ENCODE data around the gene CAV2.
"Not testable (repeated sequence)": the region's sequence is repeated elsewhere in the genome, so short reads cannot be mapped to it uniquely, and the experiment has no call there.

The CAV2 gene

GRCh38 chr7:116483271-116483942, 16.1 kb upstream of the CAV2 start:
- TF ChIP-seq CTCF (conservative IDR thresholded peaks at IDR 0.05; ENCODE audit: low read depth, low read length) = no peak
- H3K4me3 ChIP-seq (ENCODE audit: low read depth, low read length) = no peak overlapping the region
- no peak for DNase-seq (ENCODE audit: low read depth)

- DNase-seq (ENCODE audit: low read depth); H3K4me3 ChIP-seq (ENCODE audit: low read depth, low read length): not testable (repeated sequence)
Measured at GRCh38 chr7:116484389-116484788, 15.1 kb upstream of the CAV2 start.

- no peak for DNase-seq (ENCODE audit: low read depth)
- no peak for TF ChIP-seq CTCF (conservative IDR thresholded peaks at IDR 0.05; ENCODE audit: low read depth, low read length)
- H3K4me3 ChIP-seq (ENCODE audit: low read depth, low read length) = no peak overlapping the region
Measured at GRCh38 chr7:116487907-116488521, 11.5 kb upstream of the CAV2 start.

- DNase-seq (ENCODE audit: low read depth) = no peak
- no peak overlapping the region for H3K4me3 ChIP-seq (ENCODE audit: low read depth, low read length)
- TF ChIP-seq CTCF (conservative IDR thresholded peaks at IDR 0.05; ENCODE audit: low read depth, low read length) = no peak
Measured at GRCh38 chr7:116490351-116490750, 9.2 kb upstream of the CAV2 start.

GRCh38 chr7:116491887-116492653, 7.5 kb upstream of the CAV2 start:
- DNase-seq (ENCODE audit: low read depth) = no peak
- H3K4me3 ChIP-seq (ENCODE audit: low read depth, low read length) = no peak overlapping the region
- TF ChIP-seq CTCF (conservative IDR thresholded peaks at IDR 0.05; ENCODE audit: low read depth, low read length) = no peak

GRCh38 chr7:116492654-116493109, 6.9 kb upstream of the CAV2 start:
- H3K4me3 ChIP-seq (ENCODE audit: low read depth, low read length) = no peak overlapping the region
- no peak for DNase-seq (ENCODE audit: low read depth)
- TF ChIP-seq CTCF (conservative IDR thresholded peaks at IDR 0.05; ENCODE audit: low read depth, low read length) = no peak

- TF ChIP-seq CTCF (conservative IDR thresholded peaks at IDR 0.05; ENCODE audit: low read depth, low read length) = no peak
- DNase-seq (ENCODE audit: low read depth) = no peak
- no peak overlapping the region for H3K4me3 ChIP-seq (ENCODE audit: low read depth, low read length)
Measured at GRCh38 chr7:116493449-116493848, 6.1 kb upstream of the CAV2 start.

All from choroid plexus epithelial cell (primary cell).